HG03558 (cell line): ENCODE measurements around the gene DMRTA1.
A peak's percentile ranks its signal among the peaks of the same experiment; 100 is the strongest.
"Not testable (repeated sequence)": the region's sequence is repeated elsewhere in the genome, so short reads cannot be mapped to it uniquely, and the experiment has no call there.

Experiments
- ATAC-seq: cut with Tn5 transposase; IDR thresholded peaks from one replicate; pipeline ENCODE4 v1.9.1; 2021; ENCODE audit warnings: moderate number of reproducible peaks; ENCODE audit not compliant: unreplicated experiment; ENCODE audit errors: extremely low read depth

Gene DMRTA1

GRCh38 chr9:22454016-22454415 is 7.4 kb downstream of the DMRTA1 start:
- no peak for ATAC-seq

GRCh38 chr9:22455181-22455580 is 8.6 kb downstream of the DMRTA1 start:
- ATAC-seq, result no peak

GRCh38 chr9:22457448-22457847 is 10.8 kb downstream of the DMRTA1 start:
- no peak for ATAC-seq

DNA sequence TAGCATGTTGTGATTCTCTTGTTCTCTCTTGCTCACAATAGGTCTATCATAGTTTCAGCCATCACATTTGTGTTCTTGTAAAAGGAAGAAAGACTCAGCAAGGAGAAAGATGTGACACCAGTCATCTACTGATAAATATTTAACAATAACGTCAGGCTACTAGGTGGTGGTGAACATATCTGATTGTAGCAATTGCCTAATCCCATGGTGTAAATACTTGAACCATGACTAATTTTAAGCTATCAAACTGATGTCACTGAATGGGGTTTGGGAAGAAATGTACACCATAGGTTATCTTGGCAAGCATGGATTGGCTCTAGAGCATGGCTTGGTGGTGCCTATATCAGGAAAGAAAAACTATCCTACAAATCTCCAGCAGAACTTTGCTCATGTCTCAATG is 16.6 kb downstream of the DMRTA1 start:
- no peak for ATAC-seq

GRCh38 chr9:22469928-22470544 is 23.4 kb downstream of the DMRTA1 start:
- peak; percentile 71 for ATAC-seq

GRCh38 chr9:22481566-22481965 is 34.9 kb downstream of the DMRTA1 start:
- no peak for ATAC-seq

DNA sequence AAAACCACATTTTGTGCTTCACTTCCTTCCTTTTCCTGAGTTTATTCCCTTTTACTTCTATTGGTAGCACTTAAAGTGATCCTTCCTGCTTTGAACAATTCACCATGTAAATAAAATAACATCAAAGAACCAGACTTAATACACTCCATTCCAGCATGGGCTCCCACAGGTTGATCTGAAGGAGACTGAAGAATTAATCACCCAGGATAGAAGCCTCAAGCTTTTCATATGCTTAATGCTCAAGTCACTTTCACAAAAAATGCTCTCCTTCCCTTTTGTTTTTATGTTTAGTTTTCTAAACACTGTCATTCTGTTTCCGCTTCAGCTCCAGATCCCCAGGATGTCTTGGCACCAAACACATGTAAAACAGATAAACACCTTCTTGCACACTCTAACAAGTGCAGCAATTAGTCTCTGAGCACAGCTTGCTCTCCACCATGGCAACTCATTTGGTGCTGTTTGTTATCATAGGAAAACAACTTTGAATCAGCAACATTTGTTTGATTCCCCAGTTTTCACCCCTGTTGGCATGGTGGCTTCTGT is 37.0 kb downstream of the DMRTA1 start:
- ATAC-seq, result no peak

- ATAC-seq, result not testable (repeated sequence)
These were observed 49.6 kb downstream of the DMRTA1 start for GRCh38 chr9:22496197-22496596.
